Osteoblast (primary cell): ENCODE results near the gene MSL3B.

ENCODE experiments used
- DNase-seq: peaks from one replicate; pipeline ENCODE4 v3.0.0; 2011; ENCODE audit warnings: low spot score, mixed read lengths; ENCODE audit not compliant: insufficient read length; ENCODE audit errors: missing footprints
- H2AFZ ChIP-seq: 2 replicates; pipeline ENCODE4 v1.6.0; 2011; ENCODE audit warnings: mild to moderate bottlenecking, low read length
- H3K27ac ChIP-seq: 2 replicates; pipeline ENCODE4 v1.5.1; 2011; ENCODE audit warnings: mild to moderate bottlenecking, low read depth, low read length, moderate library complexity
- H3K27me3 ChIP-seq: 2 replicates; pipeline ENCODE4 v1.6.0; 2012; ENCODE audit warnings: mild to moderate bottlenecking, control low read depth, inconsistent platforms, low read length, moderate library complexity; ENCODE audit not compliant: insufficient read depth
- H3K36me3 ChIP-seq: 2 replicates; pipeline ENCODE4 v1.5.1; 2011; ENCODE audit warnings: mild to moderate bottlenecking, low read length, control low read depth, moderate library complexity; ENCODE audit not compliant: insufficient read depth
- H3K4me1 ChIP-seq: 2 replicates; pipeline ENCODE4 v1.5.1; 2011; ENCODE audit warnings: mild to moderate bottlenecking, low read length, control low read depth, moderate library complexity; ENCODE audit not compliant: insufficient read depth
- H3K4me2 ChIP-seq: 2 replicates; pipeline ENCODE4 v1.6.0; 2011; ENCODE audit warnings: mild to moderate bottlenecking, low read length; ENCODE audit not compliant: insufficient read depth
- H3K4me3 ChIP-seq: fragments of 200-600 bp; sonication (generic); 3 replicates; pipeline ENCODE4 v1.5.1; 2012; ENCODE audit warnings: mild to moderate bottlenecking, low read length, inconsistent platforms; ENCODE audit not compliant: insufficient read depth
- H3K79me2 ChIP-seq: 2 replicates; pipeline ENCODE4 v1.6.0; 2012; ENCODE audit warnings: mild to moderate bottlenecking, low read length, control low read depth, inconsistent platforms; ENCODE audit not compliant: insufficient read depth
- H3K9me3 ChIP-seq: 2 replicates; pipeline ENCODE4 v1.5.1; 2011; ENCODE audit warnings: low read depth, low read length, control low read depth
- H4K20me1 ChIP-seq: 2 replicates; pipeline ENCODE4 v1.6.0; 2012; ENCODE audit warnings: mild to moderate bottlenecking, low read length, control low read depth; ENCODE audit not compliant: insufficient read depth
- TF ChIP-seq, protein P1 (sequence below): IDR thresholded peaks from 2 replicates; pipeline ENCODE4 v1.5.1; 2011; ENCODE audit warnings: mild to moderate bottlenecking, low read depth, low read length, moderate library complexity; ENCODE audit errors: extremely low read depth

The MSL3B gene

DNA sequence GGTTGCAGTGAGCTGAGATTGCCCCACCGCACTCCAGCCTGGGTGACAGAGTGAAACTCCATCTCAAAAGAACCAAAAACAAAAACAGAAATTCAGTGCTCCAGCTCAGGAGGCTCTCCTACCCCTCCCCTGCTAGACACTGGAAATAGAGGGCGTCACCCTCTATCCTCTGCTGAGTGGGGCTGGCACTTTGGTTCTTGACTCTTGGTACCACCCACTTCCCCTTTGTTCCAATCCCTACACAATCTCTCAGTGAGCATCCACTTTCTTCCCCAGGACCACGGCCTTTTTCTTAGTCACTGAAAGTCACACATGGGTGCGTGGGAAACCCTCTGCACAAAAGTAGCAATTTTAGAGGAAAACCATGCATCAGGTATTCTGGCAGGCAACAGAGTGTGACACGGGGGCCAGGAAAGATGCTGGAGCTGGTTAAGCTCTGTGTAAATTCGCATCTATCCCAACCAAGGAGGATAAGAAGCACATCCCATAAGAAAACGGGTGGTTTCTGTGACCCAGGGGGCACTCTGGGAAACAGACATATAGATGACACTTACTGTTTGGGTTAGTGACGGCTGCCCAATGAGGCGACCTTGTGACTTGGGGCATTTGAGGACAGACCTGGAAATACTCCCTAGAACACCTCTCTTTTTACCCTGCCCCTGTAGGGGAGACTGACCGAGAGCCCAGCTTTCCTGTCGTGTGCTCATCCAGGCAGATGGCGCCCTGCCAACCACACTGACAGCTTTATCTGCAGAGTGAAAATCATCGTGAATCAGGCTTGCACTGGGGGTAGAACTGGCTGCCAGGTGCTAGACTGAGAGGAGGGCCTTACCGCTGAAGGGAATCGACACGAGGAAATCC lies 21.6 kb downstream of the MSL3B start:
- no peaks in the 10 kb centered on the region for H4K20me1 ChIP-seq
- no peak overlapping the region for H3K27ac ChIP-seq
- no peaks in the 10 kb centered on the region for H3K9me3 ChIP-seq
- H3K4me3 ChIP-seq: no peak overlapping the region
- TF ChIP-seq, protein P1, sequence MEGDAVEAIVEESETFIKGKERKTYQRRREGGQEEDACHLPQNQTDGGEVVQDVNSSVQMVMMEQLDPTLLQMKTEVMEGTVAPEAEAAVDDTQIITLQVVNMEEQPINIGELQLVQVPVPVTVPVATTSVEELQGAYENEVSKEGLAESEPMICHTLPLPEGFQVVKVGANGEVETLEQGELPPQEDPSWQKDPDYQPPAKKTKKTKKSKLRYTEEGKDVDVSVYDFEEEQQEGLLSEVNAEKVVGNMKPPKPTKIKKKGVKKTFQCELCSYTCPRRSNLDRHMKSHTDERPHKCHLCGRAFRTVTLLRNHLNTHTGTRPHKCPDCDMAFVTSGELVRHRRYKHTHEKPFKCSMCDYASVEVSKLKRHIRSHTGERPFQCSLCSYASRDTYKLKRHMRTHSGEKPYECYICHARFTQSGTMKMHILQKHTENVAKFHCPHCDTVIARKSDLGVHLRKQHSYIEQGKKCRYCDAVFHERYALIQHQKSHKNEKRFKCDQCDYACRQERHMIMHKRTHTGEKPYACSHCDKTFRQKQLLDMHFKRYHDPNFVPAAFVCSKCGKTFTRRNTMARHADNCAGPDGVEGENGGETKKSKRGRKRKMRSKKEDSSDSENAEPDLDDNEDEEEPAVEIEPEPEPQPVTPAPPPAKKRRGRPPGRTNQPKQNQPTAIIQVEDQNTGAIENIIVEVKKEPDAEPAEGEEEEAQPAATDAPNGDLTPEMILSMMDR: no peak
- H3K4me1 ChIP-seq: peaks cover under 1% of the 10 kb centered on the region
- no peak for DNase-seq
- peaks cover 92% of the 10 kb centered on the region for H3K36me3 ChIP-seq
- peak overlapping the region; percentile 3 for H2AFZ ChIP-seq
- H3K79me2 ChIP-seq: peaks cover 88% of the 10 kb centered on the region
- H3K4me2 ChIP-seq: no peak overlapping the region
- no peaks in the 10 kb centered on the region for H3K27me3 ChIP-seq

DNA sequence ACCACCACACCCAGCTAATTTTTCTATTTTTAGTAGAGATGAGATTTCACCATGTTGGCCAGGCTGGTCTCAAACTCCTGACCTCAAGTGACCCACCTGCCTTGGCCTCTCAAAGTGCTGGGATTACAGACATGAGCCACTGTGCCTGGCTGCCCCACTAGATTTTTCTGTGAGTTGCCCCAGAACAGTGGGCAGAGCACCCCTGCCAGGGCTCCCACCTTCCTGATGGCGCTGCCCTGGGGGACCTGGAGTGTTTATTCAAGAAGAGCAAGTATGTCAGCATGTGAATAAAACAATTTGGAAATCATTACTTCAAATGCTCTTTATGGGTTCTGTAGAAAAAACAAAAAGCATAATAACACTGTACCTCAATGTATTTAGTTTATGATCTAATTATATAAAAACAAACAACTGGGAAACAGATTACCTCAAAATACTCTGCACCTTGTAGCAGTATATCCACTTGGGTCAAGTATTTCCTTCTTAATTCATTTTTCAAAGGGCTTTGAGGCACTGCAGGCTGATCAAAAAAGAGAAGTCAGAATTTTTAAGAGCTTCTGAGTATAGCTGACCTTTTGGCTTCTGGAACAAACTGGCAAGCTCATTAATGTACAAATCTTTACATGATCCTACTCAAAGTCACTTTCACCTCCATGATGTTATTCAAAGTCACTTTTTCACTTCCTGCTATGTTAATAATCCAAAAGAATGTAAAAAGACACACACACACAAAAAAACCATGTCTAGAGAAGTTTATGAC lies 22.7 kb downstream of the MSL3B start:
- Histone ChIP-seq H3K4me2 (no peak overlapping the region), H3K36me3 (peaks cover 91% of the 10 kb centered on the region), H3K9me3 (no peaks in the 10 kb centered on the region), H3K79me2 (peaks cover 88% of the 10 kb centered on the region), H2AFZ (peak overlapping the region; percentile 31), H3K4me1 (no peaks in the 10 kb centered on the region), H3K4me3 (no peak overlapping the region), H3K27ac (no peak overlapping the region), H3K27me3 (no peaks in the 10 kb centered on the region), H4K20me1 (no peaks in the 10 kb centered on the region)
- TF ChIP-seq, protein P1: no peak
- DNase-seq: peak; percentile 22

DNA sequence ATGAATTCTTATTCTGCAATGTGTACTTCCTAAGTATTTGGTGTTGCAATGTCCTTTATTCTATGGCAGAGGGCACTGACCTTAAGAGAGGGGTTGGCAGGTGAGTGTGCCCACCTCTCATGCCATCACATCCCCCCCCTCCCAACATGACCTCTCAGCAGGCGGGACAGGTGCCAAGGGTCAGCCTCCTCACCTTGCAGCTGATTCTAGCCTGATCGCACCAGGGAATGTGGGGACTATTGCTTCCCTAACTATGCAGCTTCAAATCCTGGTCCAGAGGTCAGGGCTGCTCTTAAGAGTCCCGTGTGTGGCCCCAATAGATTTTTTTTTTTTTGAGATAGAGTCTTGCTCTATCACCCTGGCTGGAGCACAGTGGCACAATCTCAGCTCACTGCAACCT lies 23.4 kb downstream of the MSL3B start:
- H3K79me2 ChIP-seq: peaks cover 88% of the 10 kb centered on the region
- TF ChIP-seq, protein P1: no peak
- no peaks in the 10 kb centered on the region for H3K9me3 ChIP-seq
- H3K36me3 ChIP-seq: peaks cover 91% of the 10 kb centered on the region
- H4K20me1 ChIP-seq: peaks cover 4% of the 10 kb centered on the region
- no peak overlapping the region for H2AFZ ChIP-seq
- H3K4me2 ChIP-seq: no peak overlapping the region
- DNase-seq: peak; percentile 2
- H3K4me1 ChIP-seq: no peaks in the 10 kb centered on the region
- no peak overlapping the region for H3K4me3 ChIP-seq
- no peak overlapping the region for H3K27ac ChIP-seq
- H3K27me3 ChIP-seq: no peaks in the 10 kb centered on the region
